GM18861 (cell line): ENCODE measurements around the gene CEACAM16.
"Not testable (repeated sequence)": the region's sequence is repeated elsewhere in the genome, so short reads cannot be mapped to it uniquely, and the experiment has no call there.

ENCODE experiments used
- ATAC-seq: cut with Tn5 transposase; IDR thresholded peaks from one replicate; pipeline ENCODE4 v1.9.1; 2021; ENCODE audit not compliant: unreplicated experiment

Gene CEACAM16

GRCh38 chr19:44702551-44703176, 3.7 kb downstream of the CEACAM16 start:
- ATAC-seq: no peak

GRCh38 chr19:44703336-44704078, 4.6 kb downstream of the CEACAM16 start:
- ATAC-seq: no peak

- no peak for ATAC-seq
Observed at GRCh38 chr19:44704982-44705381, 6.0 kb downstream of the CEACAM16 start.

- ATAC-seq: no peak
Observed at GRCh38 chr19:44705502-44706010, 6.6 kb downstream of the CEACAM16 start.

- no peak for ATAC-seq
Observed at GRCh38 chr19:44706506-44707236, 7.7 kb downstream of the CEACAM16 start.

- ATAC-seq: no peak
Observed at GRCh38 chr19:44707794-44708193, 8.8 kb downstream of the CEACAM16 start.

- no peak for ATAC-seq
Observed at GRCh38 chr19:44708940-44709339, 10.0 kb downstream of the CEACAM16 start.

- ATAC-seq: not testable (repeated sequence)
Observed at GRCh38 chr19:44709434-44710266, 10.7 kb downstream of the CEACAM16 start.

GRCh38 chr19:44710483-44710882, 11.5 kb downstream of the CEACAM16 start:
- ATAC-seq: no peak

- no peak for ATAC-seq
Observed at GRCh38 chr19:44712864-44713515, 14.0 kb downstream of the CEACAM16 start.

GRCh38 chr19:44714597-44715169, 15.7 kb downstream of the CEACAM16 start:
- no peak for ATAC-seq

GRCh38 chr19:44717603-44718002, 18.7 kb downstream of the CEACAM16 start:
- ATAC-seq: no peak

- no peak for ATAC-seq
Observed at GRCh38 chr19:44718441-44719261, 19.7 kb downstream of the CEACAM16 start.

- no peak for ATAC-seq
Observed at GRCh38 chr19:44719262-44719701, 20.3 kb downstream of the CEACAM16 start.

GRCh38 chr19:44720396-44720795, 21.4 kb downstream of the CEACAM16 start:
- ATAC-seq: not testable (repeated sequence)

GRCh38 chr19:44720945-44721344, 22.0 kb downstream of the CEACAM16 start:
- no peak for ATAC-seq

- not testable (repeated sequence) for ATAC-seq
Observed at GRCh38 chr19:44721369-44721768, 22.4 kb downstream of the CEACAM16 start.

GRCh38 chr19:44722131-44723121, 23.5 kb downstream of the CEACAM16 start:
- no peak for ATAC-seq
